Left ventricle myocardium inferior (tissue), 1 donor: ENCODE data around the gene NRP2. TPM values are rescaled to one million over a fixed set of nuclear protein-coding genes. Genes with fewer than 3 reads are reported as not detected.

Source experiments
- DNase-seq: peaks from one replicate; pipeline ENCODE4 v3.0.0-alpha.2; 2020
- H3K27ac ChIP-seq: fragments of 200-600 bp; replicated peaks from 2 replicates; pipeline ENCODE4 v1.8.0; 2021
- H3K27me3 ChIP-seq: fragments of 200-600 bp; 2 replicates; pipeline ENCODE4 v1.8.0; 2021; ENCODE audit warnings: low read depth
- H3K36me3 ChIP-seq: fragments of 200-600 bp; 2 replicates; pipeline ENCODE4 v1.8.0; 2021
- H3K4me1 ChIP-seq: fragments of 200-600 bp; 2 replicates; pipeline ENCODE4 v1.8.0; 2021
- H3K4me3 ChIP-seq: fragments of 200-600 bp; 2 replicates; pipeline ENCODE4 v1.8.0; 2021; ENCODE audit warnings: mild to moderate bottlenecking, moderate library complexity
- H3K9me3 ChIP-seq: fragments of 200-600 bp; replicated peaks from 2 replicates; pipeline ENCODE4 v1.8.0; 2021
- CTCF ChIP-seq: fragments of 200-600 bp; IDR thresholded peaks from 2 replicates; pipeline ENCODE4 v1.8.0; 2021; ENCODE audit warnings: antibody characterized with exemption, mild to moderate bottlenecking, borderline replicate concordance
- intact Hi-C: fragments of 100-400 bp; cut with micrococcal nuclease; formaldehyde crosslinking; loops from one replicate; pipeline ENCODE4 v1.11.0; 2022
- total RNA-seq: library from RNA; stranded (reverse); fragmentation: NEBNext Ultra II Directional; extraction: Animal tissue kit (Norgen Biotek cat#: 25700); gene quantifications from one replicate; pipeline ENCODE4 v1.2.1, GENCODE V29; 2021
- donor health status: DM: no; HTN: yes; CAD: no; lungs with severe emphysema.

The NRP2 gene
- total RNA-seq, 1 donor from 2014 or later, result 7.6 TPM

- no peak for DNase-seq
- no peak overlapping the region for H3K4me3 ChIP-seq
- no peaks in the 10 kb centered on the region for H3K36me3 ChIP-seq
- intact Hi-C loops, result no loop called here
- no peaks in the 10 kb centered on the region for H3K4me1 ChIP-seq
- H3K27ac ChIP-seq, result no peak overlapping the region
- no peak for TF ChIP-seq CTCF
- H3K27me3 ChIP-seq, result peaks cover 7% of the 10 kb centered on the region
- peaks cover 13% of the 10 kb centered on the region for H3K9me3 ChIP-seq
Measured at GRCh38 chr2:205640716-205641115, 41.6 kb upstream of the NRP2 start.

- intact Hi-C loops, result no loop called here
- DNase-seq, result no peak
- TF ChIP-seq CTCF, result no peak
- Histone ChIP-seq H3K27ac (no peak overlapping the region), H3K4me3 (no peak overlapping the region), H3K36me3 (no peaks in the 10 kb centered on the region), H3K9me3 (peaks cover 13% of the 10 kb centered on the region), H3K4me1 (no peaks in the 10 kb centered on the region), H3K27me3 (peaks cover 7% of the 10 kb centered on the region)
Measured at GRCh38 chr2:205642599-205643356, 39.5 kb upstream of the NRP2 start.

GRCh38 chr2:205643391-205643885 is 38.9 kb upstream of the NRP2 start:
- no peak overlapping the region for H3K4me3 ChIP-seq
- TF ChIP-seq CTCF, result no peak
- H3K27ac ChIP-seq, result no peak overlapping the region
- peaks cover 7% of the 10 kb centered on the region for H3K27me3 ChIP-seq
- peaks cover 13% of the 10 kb centered on the region for H3K9me3 ChIP-seq
- no peaks in the 10 kb centered on the region for H3K4me1 ChIP-seq
- DNase-seq, result no peak
- H3K36me3 ChIP-seq, result no peaks in the 10 kb centered on the region
- intact Hi-C loops, result no loop called here

GRCh38 chr2:205644018-205644417 is 38.3 kb upstream of the NRP2 start:
- Histone ChIP-seq H3K27ac (no peak overlapping the region), H3K36me3 (no peaks in the 10 kb centered on the region), H3K4me3 (no peak overlapping the region), H3K4me1 (no peaks in the 10 kb centered on the region), H3K27me3 (peaks cover 7% of the 10 kb centered on the region), H3K9me3 (peaks cover 13% of the 10 kb centered on the region)
- intact Hi-C loops, result no loop called here
- no peak for DNase-seq
- no peak for TF ChIP-seq CTCF

- H3K4me1 ChIP-seq, result no peaks in the 10 kb centered on the region
Measured at GRCh38 chr2:205646680-205647079, 35.6 kb upstream of the NRP2 start.

More at GRCh38 chr2:205646680-205647079, 35.6 kb upstream of the NRP2 start:
- no peak for TF ChIP-seq CTCF
- no peak overlapping the region for H3K27ac ChIP-seq
- no peaks in the 10 kb centered on the region for H3K9me3 ChIP-seq
- no peaks in the 10 kb centered on the region for H3K36me3 ChIP-seq
- peaks cover 7% of the 10 kb centered on the region for H3K27me3 ChIP-seq
- intact Hi-C loops, result no loop called here
- DNase-seq, result no peak
- H3K4me3 ChIP-seq, result no peak overlapping the region
